ENCODE results near the gene PSMC4. TPM values are rescaled to one million over a fixed set of nuclear protein-coding genes. Genes with fewer than 3 reads are reported as not detected.
A peak's percentile ranks its signal among the peaks of the same experiment; 100 is the strongest.
"Not testable (repeated sequence)": the region's sequence is repeated elsewhere in the genome, so short reads cannot be mapped to it uniquely, and the experiment has no call there.

PSMC4 gene
- total RNA-seq, 1 donor from 2014 or later = 73.6 TPM

DNA sequence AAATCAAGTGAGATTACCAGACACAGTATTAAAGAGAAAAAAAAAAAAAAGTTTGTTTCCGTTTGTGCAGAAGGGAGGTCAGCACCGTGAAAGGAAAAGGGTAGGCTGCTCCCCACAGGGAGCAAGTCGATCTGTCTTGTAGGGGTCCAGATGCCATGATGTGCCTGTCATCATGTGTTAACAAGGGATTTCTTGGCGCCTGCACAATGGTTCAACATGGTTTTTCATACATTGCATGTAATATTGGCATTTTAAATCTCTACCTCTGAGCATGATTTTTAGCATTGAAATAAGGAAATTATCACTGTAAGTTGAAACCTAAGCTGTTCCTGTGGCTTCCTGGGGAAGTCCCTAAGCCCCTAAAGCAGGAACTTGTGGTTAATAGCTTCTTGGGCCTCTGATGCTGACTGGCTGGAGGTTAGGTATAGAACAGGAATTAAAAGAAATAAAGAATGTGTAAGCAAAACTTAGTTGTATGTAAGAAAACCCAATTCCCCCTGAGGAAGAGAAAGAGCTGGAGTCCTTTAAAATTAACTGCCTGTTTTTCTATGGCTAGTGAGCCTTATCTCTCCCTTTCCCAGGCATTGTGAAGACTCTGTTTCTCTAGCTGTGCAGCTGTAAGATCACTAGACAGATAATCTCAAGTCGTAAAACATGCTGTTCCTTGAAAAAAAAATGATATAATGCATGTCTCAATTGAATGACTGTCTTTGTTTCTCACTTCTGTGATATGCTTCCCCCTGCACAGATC, 29.2 kb upstream of the PSMC4 start:
- intact Hi-C loops (cut with DNase I) = no loop called here
- ATAC-seq (peak; percentile 75), DNase-seq (ENCODE audit: missing footprints) (no peak)

DNA sequence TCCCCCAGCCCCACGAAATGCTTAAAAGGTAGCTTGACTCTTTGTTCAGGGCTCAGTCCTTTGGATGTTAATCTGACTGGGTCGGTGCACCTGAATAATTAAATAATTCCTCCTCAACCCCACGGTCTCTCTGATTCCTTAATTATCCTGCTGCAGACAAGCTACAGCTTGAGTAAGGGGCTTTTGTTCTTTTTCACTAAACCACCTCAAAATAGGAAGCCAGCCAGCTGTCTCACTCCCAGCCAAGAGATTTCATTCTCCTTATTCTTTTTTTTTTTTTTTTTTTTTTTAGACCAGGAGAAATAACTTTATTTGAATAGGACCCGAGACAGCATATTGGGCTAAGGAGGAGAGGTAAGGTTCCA, 28.6 kb upstream of the PSMC4 start:
- intact Hi-C loops (cut with DNase I) = no loop called here
- no peak for ATAC-seq
- no peak for DNase-seq (ENCODE audit: missing footprints)

DNA sequence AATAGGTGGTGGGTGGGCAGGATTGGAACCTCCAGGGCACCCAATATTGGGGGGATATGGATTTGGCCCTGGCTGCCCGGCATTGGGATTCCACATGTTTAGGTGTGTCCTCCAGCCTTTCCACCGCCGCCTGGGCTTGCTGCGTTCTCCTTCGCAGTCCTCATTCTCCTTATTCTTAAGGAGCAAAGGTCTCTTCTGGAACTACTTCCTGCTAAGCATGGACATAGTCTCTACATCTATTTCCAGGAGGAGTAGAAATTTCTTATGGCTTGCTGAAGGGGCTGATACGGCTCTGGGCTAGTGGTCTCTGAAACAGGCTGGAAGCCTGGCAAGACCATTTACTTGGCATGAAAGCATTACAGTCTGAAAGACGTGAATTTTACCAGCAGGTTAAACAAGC, 27.4 kb upstream of the PSMC4 start:
- no peak for ATAC-seq

DNA sequence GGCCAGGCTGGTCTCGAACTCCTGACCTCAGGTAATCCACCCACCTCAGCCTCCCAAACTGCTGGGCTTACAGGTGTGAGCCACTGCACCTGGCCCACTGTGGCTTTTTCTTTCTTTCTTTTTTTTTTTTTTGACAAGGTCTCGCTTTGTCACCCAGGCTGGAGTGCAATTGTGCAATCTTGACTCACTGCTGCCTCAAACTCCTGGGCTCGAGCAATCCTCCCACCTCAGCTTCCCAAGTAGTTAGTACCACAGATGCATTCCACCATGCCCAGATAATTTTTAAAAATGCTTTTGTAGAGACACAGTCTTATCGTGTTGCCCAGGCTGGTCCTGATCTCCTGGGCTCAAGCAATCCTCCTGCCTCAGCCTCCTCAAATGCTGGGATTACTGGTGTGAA, 24.4 kb upstream of the PSMC4 start:
- no peak for ATAC-seq
- intact Hi-C loops (cut with DNase I) = no loop called here

More for the DNA sequence above, 27.4 kb upstream of the PSMC4 start:
- no peak for DNase-seq (ENCODE audit: missing footprints)
- intact Hi-C loops (cut with DNase I) = no loop called here

DNA sequence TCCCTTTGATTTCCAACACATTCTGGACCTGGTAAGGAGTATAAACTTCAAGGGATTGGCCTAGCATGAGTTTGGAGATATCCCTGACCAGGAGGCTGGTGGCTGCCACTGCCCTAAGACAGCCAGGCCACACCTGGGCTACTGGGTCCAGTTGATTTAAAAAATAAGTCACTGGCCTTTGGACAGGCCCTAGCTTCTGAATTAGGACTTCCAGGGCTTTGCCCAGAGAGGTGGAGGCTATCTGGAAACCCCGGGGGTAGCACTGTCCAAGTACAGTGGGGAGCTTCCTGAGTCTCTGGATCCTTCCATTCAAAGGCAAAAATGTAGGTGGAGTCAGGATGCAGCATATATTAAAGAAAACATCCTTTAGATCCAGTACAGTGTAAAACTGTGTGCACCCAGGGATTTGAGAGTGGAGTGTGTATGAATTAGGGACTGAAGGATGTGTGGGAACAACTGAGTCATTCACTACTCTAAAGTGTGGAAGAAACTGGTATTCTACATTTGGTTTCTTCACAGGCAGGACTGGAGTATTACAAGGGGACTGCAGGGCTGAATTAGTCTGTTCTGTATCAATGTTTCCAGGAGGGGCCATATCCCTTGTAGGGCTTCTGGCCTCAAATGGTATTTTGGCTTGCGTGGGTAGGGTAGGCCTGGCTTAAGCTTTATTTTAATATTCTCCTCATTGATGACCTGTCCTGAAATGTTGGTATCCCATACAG, 21.8 kb upstream of the PSMC4 start:
- DNase-seq (ENCODE audit: missing footprints) (no peak), ATAC-seq (no peak)
- intact Hi-C loops (cut with DNase I) = no loop called here

More for the DNA sequence above, 24.4 kb upstream of the PSMC4 start:
- no peak for DNase-seq (ENCODE audit: missing footprints)

DNA sequence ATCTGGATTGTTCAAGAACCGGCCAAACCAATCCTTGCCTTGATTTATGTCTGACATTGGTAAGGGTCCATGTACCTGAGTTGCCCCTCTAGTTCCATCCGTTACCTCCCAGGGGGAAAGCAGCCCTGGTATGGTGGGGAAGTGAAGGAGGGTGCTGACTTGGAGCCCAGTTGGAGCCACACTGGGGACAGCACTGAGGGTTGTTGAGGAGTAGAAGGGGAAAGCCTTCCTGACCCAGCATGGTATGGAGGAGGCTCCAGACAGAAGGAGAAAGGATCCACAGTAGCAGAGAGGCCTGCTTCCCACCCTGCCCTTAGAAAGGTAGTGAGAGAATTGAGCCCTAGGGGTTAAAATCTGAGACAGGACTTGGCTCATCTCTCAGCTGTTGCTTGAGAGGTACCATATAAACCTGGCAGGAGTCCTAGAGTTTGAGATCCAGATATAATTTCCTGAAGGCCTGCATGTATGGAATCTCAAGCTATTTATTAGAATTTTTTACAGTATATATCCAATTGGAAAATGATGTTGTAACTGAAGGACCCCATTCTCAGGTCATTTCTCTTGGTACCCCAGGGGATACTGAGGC, 19.8 kb upstream of the PSMC4 start:
- DNase-seq (ENCODE audit: missing footprints) = no peak
- intact Hi-C loops (cut with DNase I) = no loop called here
- no peak for ATAC-seq

DNA sequence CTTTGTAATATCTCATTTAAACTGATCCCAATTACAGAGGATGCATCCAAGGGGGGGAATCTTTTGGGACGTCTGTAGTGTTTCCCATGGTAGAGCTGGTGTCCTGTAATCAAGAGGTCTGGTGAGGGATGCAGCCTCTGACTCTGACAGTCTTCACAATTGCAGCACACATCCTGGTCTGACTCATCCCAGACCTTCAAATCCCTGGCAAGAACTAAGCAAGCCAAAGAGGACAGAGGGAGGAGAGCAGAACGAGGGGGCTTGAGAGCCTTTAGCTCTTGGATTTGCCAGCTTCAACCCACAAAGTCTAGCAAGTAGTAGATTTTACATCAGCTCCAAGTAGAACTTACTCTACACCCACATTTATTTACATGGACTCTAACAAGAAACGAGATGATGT, 19.3 kb upstream of the PSMC4 start:
- ATAC-seq (no peak), DNase-seq (ENCODE audit: missing footprints) (no peak)
- intact Hi-C loops (cut with DNase I) = no loop called here

DNA sequence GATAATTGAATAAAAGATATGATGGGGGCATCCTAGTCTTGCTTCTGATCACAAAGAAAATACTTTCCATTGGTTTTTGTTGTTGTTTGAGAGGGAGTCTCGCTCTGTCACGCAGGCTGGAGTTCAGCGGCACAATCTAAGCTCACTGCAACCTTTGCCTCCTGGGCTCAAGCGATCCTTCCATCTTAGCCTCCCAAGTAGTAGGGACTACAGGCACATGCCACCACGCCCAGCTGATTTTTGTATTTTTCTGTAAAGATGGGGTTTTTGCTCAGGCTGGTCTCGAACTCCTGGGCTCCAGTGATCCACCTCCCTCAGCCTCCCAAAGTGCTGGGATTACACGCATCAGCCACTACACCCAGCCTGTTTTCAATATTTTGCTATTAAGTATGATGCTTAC, 17.1 kb upstream of the PSMC4 start:
- intact Hi-C loops (cut with DNase I) = no loop called here
- ATAC-seq (no peak), DNase-seq (ENCODE audit: missing footprints) (no peak)

DNA sequence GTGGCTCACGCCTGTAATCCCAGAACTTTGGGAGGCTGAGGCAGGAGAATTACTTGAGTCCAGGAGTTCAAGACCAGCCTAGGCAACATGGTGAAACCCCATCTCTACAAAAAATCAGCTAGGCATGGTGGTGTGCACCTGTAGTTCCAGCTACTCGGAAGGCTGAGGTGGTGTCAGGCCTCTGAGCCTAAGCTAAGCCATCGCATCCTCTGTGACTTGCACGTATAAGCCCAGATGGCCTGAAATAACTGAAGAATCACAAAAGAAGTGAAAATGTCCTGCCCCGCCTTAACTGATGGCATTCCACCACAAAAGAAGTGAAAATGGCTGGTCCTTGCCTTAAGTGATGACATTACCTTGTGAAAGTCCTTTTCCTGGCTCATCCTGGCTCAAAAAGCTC, 13.1 kb upstream of the PSMC4 start:
- DNase-seq (ENCODE audit: missing footprints); intact Hi-C loops (cut with DNase I); ATAC-seq: not testable (repeated sequence)

DNA sequence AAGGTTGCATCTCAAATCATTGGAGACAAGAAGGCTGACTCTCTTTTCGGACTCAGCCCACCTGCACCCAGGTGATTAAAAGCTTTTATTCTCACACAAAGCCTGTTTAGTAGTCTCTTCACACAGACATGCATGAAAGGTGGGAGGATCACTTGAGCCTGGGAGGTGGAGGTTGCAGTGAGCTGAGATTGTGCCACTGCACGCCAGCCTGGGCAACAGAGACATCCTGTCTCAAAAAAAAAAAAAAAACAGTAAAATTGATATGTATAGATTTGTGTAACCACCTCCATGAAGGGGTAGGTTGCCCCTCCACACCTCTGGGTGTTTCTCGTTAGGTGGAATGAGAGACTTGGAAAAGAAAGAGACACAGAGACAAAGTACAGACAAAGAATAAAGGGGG, 12.0 kb upstream of the PSMC4 start:
- DNase-seq (ENCODE audit: missing footprints); intact Hi-C loops (cut with DNase I); ATAC-seq: not testable (repeated sequence)

DNA sequence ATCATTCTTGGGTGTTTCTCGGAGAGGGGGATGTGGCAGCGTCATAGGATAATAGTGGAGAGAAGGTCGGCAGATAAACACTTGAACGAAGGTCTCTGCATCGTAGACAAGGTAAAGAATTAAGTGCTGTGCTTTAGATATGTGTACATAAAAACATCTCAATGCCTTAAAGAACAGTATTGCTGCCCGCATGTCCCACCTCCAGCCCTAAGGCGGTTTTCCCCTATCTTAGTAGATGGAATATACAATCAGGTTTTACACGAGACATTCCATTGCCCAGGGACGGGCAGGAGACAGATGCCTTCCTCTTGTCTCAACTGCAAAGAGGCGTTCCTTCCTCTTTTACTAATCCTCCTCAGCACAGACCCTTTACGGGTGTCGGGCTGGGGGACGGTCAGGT, 11.6 kb upstream of the PSMC4 start:
- ATAC-seq; DNase-seq (ENCODE audit: missing footprints); intact Hi-C loops (cut with DNase I): not testable (repeated sequence)

DNA sequence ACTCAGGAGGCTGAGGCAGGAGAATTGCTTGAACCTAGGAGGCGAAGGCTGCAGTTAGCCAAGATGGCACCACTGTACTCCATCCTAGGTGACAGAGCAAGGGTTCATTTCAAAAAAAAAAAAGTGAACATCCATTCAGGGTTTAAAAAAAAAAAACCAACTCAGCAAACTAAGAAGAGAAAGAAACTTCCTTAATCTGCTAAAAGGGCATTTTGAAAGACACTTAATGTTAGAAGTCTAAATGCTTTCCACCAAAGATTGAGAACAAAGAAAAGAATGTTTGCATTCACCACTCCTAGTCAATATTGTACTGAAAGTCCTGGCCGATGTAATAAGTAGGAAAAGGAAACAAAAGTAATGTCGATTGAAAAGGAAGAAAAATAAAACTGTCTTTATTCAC, 7.1 kb upstream of the PSMC4 start:
- no peak for ATAC-seq
- intact Hi-C loops (cut with DNase I) = no loop called here
- DNase-seq (ENCODE audit: missing footprints) = no peak

DNA sequence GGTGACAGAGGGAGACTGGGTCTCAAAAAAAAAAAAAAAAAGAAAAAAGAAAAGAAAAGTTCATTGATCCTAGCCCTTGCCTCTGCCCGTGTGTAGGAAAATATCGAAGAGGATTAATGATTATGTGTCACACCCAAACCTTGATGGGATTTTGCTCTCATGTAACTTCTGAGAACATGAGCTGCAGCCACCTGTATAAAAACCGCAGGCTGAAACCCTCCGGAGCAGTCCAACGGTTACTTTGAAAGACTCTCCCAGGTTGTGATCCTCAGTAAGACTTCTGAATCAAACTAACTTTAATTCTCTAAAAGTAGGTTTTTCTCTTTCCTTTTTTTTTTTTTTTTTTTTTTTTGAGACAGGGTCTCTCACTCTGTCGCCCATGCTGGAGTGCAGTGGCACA, 4.3 kb upstream of the PSMC4 start:
- ATAC-seq (no peak), DNase-seq (ENCODE audit: missing footprints) (no peak)
- intact Hi-C loops (cut with DNase I) = no loop called here

DNA sequence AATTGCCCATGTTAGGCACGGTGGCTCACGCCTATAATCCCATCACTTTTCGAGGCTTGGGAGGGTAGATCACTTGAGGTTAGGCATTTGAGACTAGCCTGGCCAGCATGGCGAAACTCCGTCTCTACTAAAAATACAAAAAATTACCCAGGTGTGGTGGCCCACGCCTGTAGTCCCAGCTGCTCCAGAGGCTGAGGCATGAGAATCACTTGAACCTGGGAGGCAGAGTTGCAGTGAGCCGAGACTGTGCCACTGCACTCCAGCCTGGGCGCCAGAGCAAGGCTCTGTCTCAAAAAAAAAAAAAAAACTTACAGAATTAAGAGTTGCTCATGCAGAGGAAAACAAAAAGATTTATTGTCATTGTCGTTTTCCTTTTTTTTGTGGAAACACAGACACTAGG, 3.4 kb upstream of the PSMC4 start:
- intact Hi-C loops (cut with DNase I) = no loop called here
- DNase-seq (ENCODE audit: missing footprints) (no peak), ATAC-seq (no peak)

DNA sequence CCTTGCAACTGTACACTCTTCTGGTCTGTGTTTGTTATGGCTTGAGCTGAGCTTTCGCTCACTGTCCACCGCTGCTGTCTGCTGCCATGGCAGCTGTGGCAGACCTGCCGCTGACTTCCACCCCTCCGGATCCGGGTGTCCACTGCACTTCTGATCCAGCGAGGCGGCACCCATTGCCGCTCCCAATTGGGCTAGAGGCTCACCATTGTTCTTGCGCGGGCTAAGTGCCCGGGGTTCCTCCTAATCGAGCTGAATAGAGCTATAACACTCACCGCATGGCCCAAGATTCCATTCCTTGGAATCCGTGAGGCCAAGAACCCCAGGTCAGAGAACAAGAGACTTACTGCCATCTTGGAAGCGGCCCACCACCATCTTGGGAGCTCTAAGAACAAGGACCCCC, 2.2 kb upstream of the PSMC4 start:
- intact Hi-C loops (cut with DNase I) = no loop called here
- DNase-seq (ENCODE audit: missing footprints) (no peak), ATAC-seq (no peak)

DNA sequence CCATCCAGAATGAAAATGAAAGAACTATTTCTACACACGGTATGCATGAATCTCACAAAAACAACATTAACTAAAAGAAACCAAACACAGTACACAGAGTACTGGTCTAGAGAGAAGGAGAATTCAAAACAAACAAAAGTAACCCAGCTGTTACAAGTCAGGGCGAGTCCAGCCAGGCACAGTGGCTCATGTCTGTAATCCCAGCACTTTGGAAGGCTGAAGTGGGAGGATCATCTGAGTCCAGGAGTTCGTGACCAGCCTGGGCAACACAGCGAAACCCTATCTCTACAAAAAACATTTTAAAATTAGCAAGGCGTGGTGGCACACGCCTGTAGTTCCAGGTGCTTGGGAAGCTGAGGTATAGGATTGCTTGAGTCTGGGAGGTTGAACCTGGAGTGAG, 1.7 kb upstream of the PSMC4 start:
- ATAC-seq = no peak
- no peak for DNase-seq (ENCODE audit: missing footprints)
- intact Hi-C loops (cut with DNase I) = no loop called here

DNA sequence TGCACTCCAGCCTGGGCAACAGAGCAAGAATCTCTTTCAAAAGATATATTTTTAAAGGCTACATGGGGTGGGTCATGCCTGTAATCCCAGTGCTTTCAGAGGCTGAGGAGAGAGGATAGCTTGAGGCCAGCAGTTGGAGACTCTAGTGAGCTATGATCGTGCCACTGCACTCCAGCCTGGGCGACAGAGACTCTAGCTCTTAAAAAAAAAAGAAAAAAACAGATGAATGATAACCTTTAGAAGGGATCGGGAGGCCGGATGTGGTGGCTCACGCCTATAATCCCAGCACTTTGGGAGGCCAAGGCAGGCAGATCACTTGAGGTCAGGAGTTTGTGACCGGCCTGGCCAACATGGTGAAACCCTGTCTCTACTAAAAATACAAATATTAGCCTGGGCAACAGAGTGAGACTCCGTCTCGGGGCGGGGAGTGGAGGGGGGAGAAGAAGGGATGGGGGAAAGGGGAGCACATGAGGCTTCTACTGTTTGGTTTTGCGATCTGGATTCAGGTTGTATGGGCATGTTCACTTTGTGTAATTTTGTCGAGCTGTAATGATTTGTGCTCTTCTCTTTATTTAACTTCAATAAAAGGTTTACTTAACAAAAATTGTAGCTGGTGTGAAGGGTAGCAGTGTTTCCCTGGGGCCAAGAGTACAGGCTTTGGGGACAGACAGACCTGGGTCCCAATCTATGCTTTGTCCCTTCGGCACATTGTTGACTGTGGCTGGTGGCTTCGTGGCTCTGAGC, 1.1 kb upstream of the PSMC4 start:
- intact Hi-C loops (cut with DNase I) = loop anchor here (1.0 kb wide), 2 partner anchors 27 to 177 kb away; partner anchors contain the start of gene ZNF546
- no peak for DNase-seq (ENCODE audit: missing footprints)
- no peak for ATAC-seq

DNA sequence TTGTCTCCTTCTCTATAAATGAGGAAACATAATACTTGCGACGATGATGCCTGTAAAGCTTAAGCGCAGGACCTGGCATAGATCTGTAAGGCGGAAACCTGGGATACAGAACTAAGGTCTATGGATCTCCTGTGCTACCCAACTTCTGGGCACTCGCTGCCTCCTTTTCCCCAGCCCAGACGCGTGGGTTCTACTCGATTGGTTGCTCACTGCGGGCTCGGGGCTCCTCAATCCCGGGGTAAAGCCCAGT, 615 bp upstream of the PSMC4 start:
- intact Hi-C loops (cut with DNase I) = loop anchor here (1.0 kb wide), 2 partner anchors 27 to 177 kb away; partner anchors contain the start of gene ZNF546
- no peak for ATAC-seq
- DNase-seq (ENCODE audit: missing footprints) = no peak

DNA sequence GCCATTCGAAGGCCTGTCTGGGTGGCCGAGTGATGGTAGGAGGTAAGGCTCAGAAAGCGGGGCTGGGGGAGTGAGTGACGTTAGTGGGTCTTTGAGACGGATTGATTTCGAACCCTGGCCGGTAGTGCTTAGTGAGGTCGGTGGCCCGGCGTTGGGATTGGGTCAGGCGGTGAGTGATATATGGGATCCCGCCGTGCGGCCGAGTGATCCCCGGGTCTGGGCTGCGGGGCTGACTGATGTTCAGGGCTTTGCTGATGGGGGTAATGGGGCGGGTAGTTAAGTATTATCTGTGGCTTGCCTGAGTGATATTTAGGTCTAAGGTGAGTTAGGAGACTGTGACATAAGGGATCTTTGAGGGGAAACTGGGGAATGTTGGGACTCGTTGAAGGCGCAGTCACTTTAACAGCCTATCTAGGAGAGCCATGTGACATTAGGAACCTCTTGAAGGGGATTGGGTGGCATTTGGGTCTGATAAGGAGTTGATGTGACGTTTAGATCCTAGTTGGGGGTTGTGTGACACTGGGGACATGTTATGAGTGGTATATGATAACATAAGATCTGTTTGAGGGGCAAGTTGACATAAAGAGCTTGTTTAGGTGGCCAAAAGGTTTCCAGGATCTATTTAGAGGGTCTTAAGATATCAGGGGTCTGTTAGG, 543 bp downstream of the PSMC4 start:
- ATAC-seq = no peak
- intact Hi-C loops (cut with DNase I) = no loop called here

More for the DNA sequence above, 543 bp downstream of the PSMC4 start:
- DNase-seq (ENCODE audit: missing footprints) = peak; percentile 71

Data from Right ventricle myocardium inferior (tissue), 1 donor.